Choroid plexus epithelial cell (primary cell): ENCODE data around the gene CHTF18.
A peak's percentile ranks its signal among the peaks of the same experiment; 100 is the strongest.
"Not testable (repeated sequence)": the region's sequence is repeated elsewhere in the genome, so short reads cannot be mapped to it uniquely, and the experiment has no call there.

Source experiments
- DNase-seq: peaks from one replicate; pipeline ENCODE4 v3.0.0-alpha.2; 2010; ENCODE audit warnings: low read depth
- H3K4me3 ChIP-seq: 2 replicates; pipeline ENCODE4 v1.5.1; 2011; ENCODE audit warnings: low read depth, mild to moderate bottlenecking, control low read depth, low read length, moderate library complexity
- CTCF ChIP-seq: conservative IDR thresholded peaks from 2 replicates; pipeline ENCODE4 v1.5.1; 2011; ENCODE audit warnings: low read depth, mild to moderate bottlenecking, control low read depth, inconsistent platforms, low read length, moderate library complexity

Gene CHTF18

GRCh38 chr16:788399-789126, at the start of gene CHTF18:
Gene CHTF18, plus strand, starts transcription at chr16:788620. Its CDS starts 65 bp downstream, at chr16:788685.
- DNase-seq = peak; percentile 93
- H3K4me3 ChIP-seq = peak within 1 kb of the TSS; percentile 86
- TF ChIP-seq CTCF = no peak

- no peak for TF ChIP-seq CTCF
- DNase-seq = no peak
- peak overlapping the region; percentile 83 for H3K4me3 ChIP-seq
Observed at GRCh38 chr16:739560-740458, 48.6 kb upstream of the CHTF18 start.

GRCh38 chr16:740459-740763, 48.0 kb upstream of the CHTF18 start:
- no peak for TF ChIP-seq CTCF
- peak overlapping the region; percentile 83 for H3K4me3 ChIP-seq
- DNase-seq = no peak

- peak; percentile 93 for DNase-seq
- TF ChIP-seq CTCF = peak; percentile 49
Observed at GRCh38 chr16:740764-741505, 47.5 kb upstream of the CHTF18 start, which contains the start of gene CIAO3. Gene CIAO3, minus strand, starts transcription at chr16:740997. Its CDS starts 12 bp downstream, at chr16:740985.

GRCh38 chr16:741986-742629, 46.3 kb upstream of the CHTF18 start:
- H3K4me3 ChIP-seq = no peak overlapping the region
- no peak for DNase-seq
- no peak for TF ChIP-seq CTCF

More at GRCh38 chr16:740764-741505, 47.5 kb upstream of the CHTF18 start, which contains the start of gene CIAO3:
- peak within 1 kb of the TSS; percentile 83 for H3K4me3 ChIP-seq

- not testable (repeated sequence) for DNase-seq, H3K4me3 ChIP-seq
Observed at GRCh38 chr16:742894-743293, 45.5 kb upstream of the CHTF18 start.
